Measurements from ENCODE around the gene NCOA3. TPM values are rescaled to one million over a fixed set of nuclear protein-coding genes. Genes with fewer than 3 reads are reported as not detected.

The NCOA3 gene
- total and polyA plus RNA-seq, 2 of the 8 experiments (the other 6 are each of a cell fraction or from before 2014, with no cell fraction given), result 7.9 to 24.7 TPM

GRCh38 chr20:47663354-47664067 lies 161.8 kb downstream of the NCOA3 start:
- POLR2A ChIA-PET (ENCODE audit: partially characterized antibody), result interaction anchor here (0.6 to 1.2 kb wide), 4 partner anchors 11 to 957 kb away, joined by 3 to 4 read pairs (median 3); no protein-coding TSS in a partner anchor

More at GRCh38 chr20:47663354-47664067, 161.8 kb downstream of the NCOA3 start:
- H3K23me2 ChIP-seq (ENCODE audit: low read depth, low read length), result no peaks in the 10 kb centered on the region
- no peaks in the 10 kb centered on the region for H4K20me1 ChIP-seq (replicated peaks in 1 of 2; ENCODE audit: control insufficient read depth in 1 of 2, insufficient read depth in 2 of 2, low read length in 2 of 2)
- DNase-seq (ENCODE audit: low read depth in 1 of 2, low spot score in 2 of 2), result peak; percentile 75 to 99
- H4K8ac ChIP-seq (ENCODE audit: extremely low read depth, insufficient read depth, low read length), result peak overlapping the region; percentile 47; the same call in 1 of the 2 replicates
- peak; percentile 78 for FAIRE-seq
- no peak overlapping the region for H3K14ac ChIP-seq (ENCODE audit: insufficient read length)
- H3K4me1 ChIP-seq (replicated peaks in 1 of 4; ENCODE audit: control insufficient read depth in 3 of 4, insufficient read depth in 4 of 4, low read length in 3 of 4), result peaks cover 0 to 4% (median 1%) of the 10 kb centered on the region in 4 experiments; a peak in 4 of 7 replicates
- no peak overlapping the region for H3K4me2 ChIP-seq (ENCODE audit: insufficient read depth in 1 of 2, low read depth in 2 of 2, low read length in 2 of 2)
- no peak overlapping the region for H2AFZ ChIP-seq (ENCODE audit: low read length)
- no peak overlapping the region for H3K56ac ChIP-seq (replicated peaks; ENCODE audit: insufficient read length, low read depth, low read length)
- H3K79me1 ChIP-seq (ENCODE audit: low read depth, low read length), result no peaks in the 10 kb centered on the region
- TF ChIP-seq EGR1 (IDR thresholded peaks at IDR 0.05; ENCODE audit: borderline replicate concordance, low read depth, low read length), result 0 out of 2 replicates have a peak, but pooled peaks have one; percentile 34
- TF ChIP-seq YY1 (IDR thresholded peaks at IDR 0.05; ENCODE audit: low read depth, low read length), result peak; percentile 46; the same call in 1 of the 2 replicates
- no peak for TF ChIP-seq CREB1 (IDR thresholded peaks at IDR 0.05)
- TF ChIP-seq, protein P1, sequence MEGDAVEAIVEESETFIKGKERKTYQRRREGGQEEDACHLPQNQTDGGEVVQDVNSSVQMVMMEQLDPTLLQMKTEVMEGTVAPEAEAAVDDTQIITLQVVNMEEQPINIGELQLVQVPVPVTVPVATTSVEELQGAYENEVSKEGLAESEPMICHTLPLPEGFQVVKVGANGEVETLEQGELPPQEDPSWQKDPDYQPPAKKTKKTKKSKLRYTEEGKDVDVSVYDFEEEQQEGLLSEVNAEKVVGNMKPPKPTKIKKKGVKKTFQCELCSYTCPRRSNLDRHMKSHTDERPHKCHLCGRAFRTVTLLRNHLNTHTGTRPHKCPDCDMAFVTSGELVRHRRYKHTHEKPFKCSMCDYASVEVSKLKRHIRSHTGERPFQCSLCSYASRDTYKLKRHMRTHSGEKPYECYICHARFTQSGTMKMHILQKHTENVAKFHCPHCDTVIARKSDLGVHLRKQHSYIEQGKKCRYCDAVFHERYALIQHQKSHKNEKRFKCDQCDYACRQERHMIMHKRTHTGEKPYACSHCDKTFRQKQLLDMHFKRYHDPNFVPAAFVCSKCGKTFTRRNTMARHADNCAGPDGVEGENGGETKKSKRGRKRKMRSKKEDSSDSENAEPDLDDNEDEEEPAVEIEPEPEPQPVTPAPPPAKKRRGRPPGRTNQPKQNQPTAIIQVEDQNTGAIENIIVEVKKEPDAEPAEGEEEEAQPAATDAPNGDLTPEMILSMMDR (IDR thresholded peaks at IDR 0.05; ENCODE audit: control extremely low read depth in 1 of 3, insufficient read depth in 1 of 3, low read depth in 1 of 3, low read length in 3 of 3), result peak; percentile 91 to 98 (median 95)
- no peak for TF ChIP-seq SRF (IDR thresholded peaks at IDR 0.05; ENCODE audit: low read depth, low read length)
- TF ChIP-seq RAD21 (IDR thresholded peaks at IDR 0.05 in 1 of 2, conservative IDR thresholded peaks at IDR 0.05 in 1 of 2; ENCODE audit: low read depth in 2 of 2, low read length in 2 of 2), result peak; percentile 91 to 94
- CTCF ChIA-PET (ENCODE audit: partially characterized antibody), result interaction anchor here (0.5 to 8.2 kb wide), 39 partner anchors 9 to 960 kb away, joined by 3 to 92 read pairs (median 4); partner anchors contain the start of gene NCOA3
- H3K27ac ChIP-seq (ENCODE audit: low read depth, low read length), result no peak overlapping the region
- peak overlapping the region; percentile 21; the same call in 1 of the 2 replicates for H3K18ac ChIP-seq (ENCODE audit: extremely low read depth, low read length)
- H4K91ac ChIP-seq (replicated peaks; ENCODE audit: insufficient read length, low read length), result peak overlapping the region; percentile 33
- H2BK12ac ChIP-seq (ENCODE audit: low read depth, low read length), result no peak overlapping the region
- WGBS, 2 experiments (ENCODE audit: extremely low coverage in 1 of 2, insufficient coverage in 1 of 2, insufficient read length in 1 of 2, insufficient replicate concordance in 2 of 2, low coverage in 1 of 2, low lambda C conversion rate in 2 of 2, missing lambda C conversion rate in 1 of 2), result 65% methylated on average over 20 of the region's 20 CpGs; no CpG with 5 or more reads in 1 of the 2 experiments
- no peak overlapping the region for H3K4me3 ChIP-seq (ENCODE audit: extremely low read depth in 1 of 4, insufficient read depth in 2 of 4, low read depth in 3 of 4, low read length in 4 of 4)
- no peak overlapping the region for H2BK15ac ChIP-seq (ENCODE audit: low read length)
- no peaks in the 10 kb centered on the region for H3K27me3 ChIP-seq (replicated peaks in 1 of 4; ENCODE audit: control insufficient read depth in 3 of 4, extremely low read depth in 1 of 4, insufficient read depth in 3 of 4, low read length in 3 of 4)
- H2BK5ac ChIP-seq (ENCODE audit: low read depth, low read length), result no peak overlapping the region
- H2BK120ac ChIP-seq (replicated peaks; ENCODE audit: low read depth, low read length), result no peak overlapping the region
- no peaks in the 10 kb centered on the region for H3K79me2 ChIP-seq (ENCODE audit: control insufficient read depth in 1 of 2, insufficient read depth in 2 of 2, low read length in 2 of 2)
- no peak overlapping the region for H3K23ac ChIP-seq (ENCODE audit: insufficient read length)
- H2BK20ac ChIP-seq (ENCODE audit: low read length), result no peak overlapping the region
- no peak overlapping the region for H4K5ac ChIP-seq (ENCODE audit: insufficient read length, low read depth, low read length)
- peaks cover 0 to 3% (median 0%) of the 10 kb centered on the region in 4 experiments; a peak in 2 of 8 replicates for H3K36me3 ChIP-seq (ENCODE audit: control insufficient read depth in 2 of 4, insufficient read depth in 4 of 4, low read length in 3 of 4)
- no peak overlapping the region for H3K4ac ChIP-seq (replicated peaks; ENCODE audit: insufficient read length, low read depth, low read length)
- H3K9ac ChIP-seq (replicated peaks in 1 of 4; ENCODE audit: extremely low read depth in 1 of 4, low read depth in 3 of 4, low read length in 3 of 4), result no peak overlapping the region; a peak in 1 of 7 replicates
- H3K9me3 ChIP-seq (ENCODE audit: insufficient read depth in 2 of 2, low read depth in 1 of 2, low read length in 1 of 2), result no peaks in the 10 kb centered on the region
- H2AK5ac ChIP-seq (ENCODE audit: low read depth, low read length), result no peak overlapping the region
